Panc1 (cell line): ENCODE data around the gene ZBTB20.

Experiments used
- SIN3A ChIP-seq: IDR thresholded peaks from 2 replicates; pipeline ENCODE4 v1.6.1; 2012; ENCODE audit warnings: low read depth, mild to moderate bottlenecking, low read length, moderate library complexity, borderline replicate concordance; ENCODE audit not compliant: insufficient read depth
- TCF7L2 ChIP-seq: IDR thresholded peaks from 2 replicates; pipeline ENCODE4 v1.6.1; 2011; ENCODE audit warnings: mild to moderate bottlenecking, low read depth, low read length, inconsistent platforms
- TF ChIP-seq, protein P1 (sequence below): fragments of 450-650 bp; IDR thresholded peaks from 2 replicates; pipeline ENCODE4 v1.5.1; 2017; ENCODE audit warnings: mild to moderate bottlenecking
- TF ChIP-seq, protein P2 (sequence below), 2 experiments: IDR thresholded peaks; 2 replicates each; pipeline ENCODE4 v1.6.1; 2011 to 2012; ENCODE audit warnings: low read depth in 2 of 2, control low read depth in 1 of 2, low read length in 1 of 2, mild to moderate bottlenecking in 1 of 2, moderate library complexity in 1 of 2; ENCODE audit not compliant: insufficient read depth in 1 of 2

GRCh38 chr3:114294940-114295480 is 852.1 kb downstream of the ZBTB20 start:
- TF ChIP-seq SIN3A (no peak), TCF7L2 (no peak)
- TF ChIP-seq, protein P1, sequence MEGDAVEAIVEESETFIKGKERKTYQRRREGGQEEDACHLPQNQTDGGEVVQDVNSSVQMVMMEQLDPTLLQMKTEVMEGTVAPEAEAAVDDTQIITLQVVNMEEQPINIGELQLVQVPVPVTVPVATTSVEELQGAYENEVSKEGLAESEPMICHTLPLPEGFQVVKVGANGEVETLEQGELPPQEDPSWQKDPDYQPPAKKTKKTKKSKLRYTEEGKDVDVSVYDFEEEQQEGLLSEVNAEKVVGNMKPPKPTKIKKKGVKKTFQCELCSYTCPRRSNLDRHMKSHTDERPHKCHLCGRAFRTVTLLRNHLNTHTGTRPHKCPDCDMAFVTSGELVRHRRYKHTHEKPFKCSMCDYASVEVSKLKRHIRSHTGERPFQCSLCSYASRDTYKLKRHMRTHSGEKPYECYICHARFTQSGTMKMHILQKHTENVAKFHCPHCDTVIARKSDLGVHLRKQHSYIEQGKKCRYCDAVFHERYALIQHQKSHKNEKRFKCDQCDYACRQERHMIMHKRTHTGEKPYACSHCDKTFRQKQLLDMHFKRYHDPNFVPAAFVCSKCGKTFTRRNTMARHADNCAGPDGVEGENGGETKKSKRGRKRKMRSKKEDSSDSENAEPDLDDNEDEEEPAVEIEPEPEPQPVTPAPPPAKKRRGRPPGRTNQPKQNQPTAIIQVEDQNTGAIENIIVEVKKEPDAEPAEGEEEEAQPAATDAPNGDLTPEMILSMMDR, result no peak
- TF ChIP-seq, protein P2, sequence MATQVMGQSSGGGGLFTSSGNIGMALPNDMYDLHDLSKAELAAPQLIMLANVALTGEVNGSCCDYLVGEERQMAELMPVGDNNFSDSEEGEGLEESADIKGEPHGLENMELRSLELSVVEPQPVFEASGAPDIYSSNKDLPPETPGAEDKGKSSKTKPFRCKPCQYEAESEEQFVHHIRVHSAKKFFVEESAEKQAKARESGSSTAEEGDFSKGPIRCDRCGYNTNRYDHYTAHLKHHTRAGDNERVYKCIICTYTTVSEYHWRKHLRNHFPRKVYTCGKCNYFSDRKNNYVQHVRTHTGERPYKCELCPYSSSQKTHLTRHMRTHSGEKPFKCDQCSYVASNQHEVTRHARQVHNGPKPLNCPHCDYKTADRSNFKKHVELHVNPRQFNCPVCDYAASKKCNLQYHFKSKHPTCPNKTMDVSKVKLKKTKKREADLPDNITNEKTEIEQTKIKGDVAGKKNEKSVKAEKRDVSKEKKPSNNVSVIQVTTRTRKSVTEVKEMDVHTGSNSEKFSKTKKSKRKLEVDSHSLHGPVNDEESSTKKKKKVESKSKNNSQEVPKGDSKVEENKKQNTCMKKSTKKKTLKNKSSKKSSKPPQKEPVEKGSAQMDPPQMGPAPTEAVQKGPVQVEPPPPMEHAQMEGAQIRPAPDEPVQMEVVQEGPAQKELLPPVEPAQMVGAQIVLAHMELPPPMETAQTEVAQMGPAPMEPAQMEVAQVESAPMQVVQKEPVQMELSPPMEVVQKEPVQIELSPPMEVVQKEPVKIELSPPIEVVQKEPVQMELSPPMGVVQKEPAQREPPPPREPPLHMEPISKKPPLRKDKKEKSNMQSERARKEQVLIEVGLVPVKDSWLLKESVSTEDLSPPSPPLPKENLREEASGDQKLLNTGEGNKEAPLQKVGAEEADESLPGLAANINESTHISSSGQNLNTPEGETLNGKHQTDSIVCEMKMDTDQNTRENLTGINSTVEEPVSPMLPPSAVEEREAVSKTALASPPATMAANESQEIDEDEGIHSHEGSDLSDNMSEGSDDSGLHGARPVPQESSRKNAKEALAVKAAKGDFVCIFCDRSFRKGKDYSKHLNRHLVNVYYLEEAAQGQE (IDR thresholded peaks at IDR 0.05; ENCODE audit: insufficient read depth in 1 of 2, low read depth in 2 of 2, low read length in 1 of 2), result no peak
